ENCODE results near the gene NFIX. TPM values are rescaled to one million over a fixed set of nuclear protein-coding genes. Genes with fewer than 3 reads are reported as not detected.

The NFIX gene
- total and polyA plus RNA-seq, 2 of the 13 experiments (the other 11 are each of a cell fraction or from before 2014, with no cell fraction given) = 3.4 to 5.4 TPM

- 0 out of 2 replicates have a peak, but pooled peaks have one; percentile 21 for TF ChIP-seq ZHX1 (CRISPR knock-in tag; IDR thresholded peaks at IDR 0.05; ENCODE audit: low read depth)
- no peak for TF ChIP-seq ZNF609 (CRISPR knock-in tag; IDR thresholded peaks at IDR 0.05; ENCODE audit: borderline replicate concordance)
- TF ChIP-seq ZNF337 (CRISPR knock-in tag; IDR thresholded peaks at IDR 0.05; ENCODE audit: borderline replicate concordance, low read depth) = 0 out of 2 replicates have a peak, but pooled peaks have one; percentile 47
- peak; percentile 83 for TF ChIP-seq NR0B2 (CRISPR knock-in tag; IDR thresholded peaks at IDR 0.05)
- TF ChIP-seq SYNCRIP (IDR thresholded peaks at IDR 0.05; ENCODE audit: insufficient read depth, low read depth, low read length) = no peak
- TF ChIP-seq HDAC2 (CRISPR knock-in tag; IDR thresholded peaks at IDR 0.05) = peak; percentile 65; the same call in 1 of the 2 replicates
- TF ChIP-seq ZNF589 (CRISPR knock-in tag; conservative IDR thresholded peaks at IDR 0.05) = peak; percentile 61; the same call in 1 of the 2 replicates
- no peak for TF ChIP-seq ZNF770 (CRISPR knock-in tag; IDR thresholded peaks at IDR 0.05)
- TF ChIP-seq ZNF839 (CRISPR knock-in tag; IDR thresholded peaks at IDR 0.05; ENCODE audit: borderline replicate concordance) = peak; percentile 66; the same call in 1 of the 2 replicates
- TF ChIP-seq ARNT2 (CRISPR knock-in tag; IDR thresholded peaks at IDR 0.05; ENCODE audit: low read depth) = 0 out of 2 replicates have a peak, but pooled peaks have one; percentile 20
- 0 out of 2 replicates have a peak, but pooled peaks have one; percentile 40 for TF ChIP-seq ZNF232 (CRISPR knock-in tag; IDR thresholded peaks at IDR 0.05; ENCODE audit: borderline replicate concordance)
- TF ChIP-seq HES4 (CRISPR knock-in tag; IDR thresholded peaks at IDR 0.05; ENCODE audit: borderline replicate concordance) = peak; percentile 66; the same call in 1 of the 2 replicates
- peak; percentile 35; the same call in 1 of the 2 replicates for TF ChIP-seq DNMT1 (CRISPR knock-in tag; IDR thresholded peaks at IDR 0.05)
- 0 out of 2 replicates have a peak, but pooled peaks have one; percentile 63 for TF ChIP-seq NRL (CRISPR knock-in tag; IDR thresholded peaks at IDR 0.05; ENCODE audit: borderline replicate concordance)
Measured at GRCh38 chr19:12985049-12985776, 10.1 kb upstream of the NFIX start (continued).
